Tibial nerve (tissue), 4 donors: ENCODE measurements around the gene GOLT1A. TPM values are rescaled to one million over a fixed set of nuclear protein-coding genes. Genes with fewer than 3 reads are reported as not detected.

Experiments used
- DNase-seq, 2 donors: peaks; one replicate each; pipeline ENCODE4 v3.0.0-alpha.2; 2019; ENCODE audit warnings: low spot score in 2 of 2
- H3K27ac ChIP-seq, 4 donors: fragments of 200-600 bp; sonication (generic) in 3 of 4; one replicate each; pipeline ENCODE4 v1.5.1; 2017 to 2019; ENCODE audit warnings: mild to moderate bottlenecking in 1 of 4
- H3K27me3 ChIP-seq, 2 donors: fragments of 200-600 bp; sonication (generic) in 1 of 2; one replicate each; pipeline versions ENCODE4 v1.5.1 to v1.6.0; 2017 to 2019
- H3K36me3 ChIP-seq, 3 donors: fragments of 200-600 bp; sonication (generic); one replicate each; pipeline ENCODE4 v1.5.1; 2018 to 2019
- H3K4me1 ChIP-seq, 4 donors: fragments of 200-600 bp; sonication (generic) in 3 of 4; one replicate each; pipeline ENCODE4 v1.5.1; 2017 to 2019
- H3K4me3 ChIP-seq, 4 donors: fragments of 200-600 bp; sonication (generic) in 3 of 4; one replicate each; pipeline ENCODE4 v1.5.1; 2017 to 2019; ENCODE audit warnings: mild to moderate bottlenecking in 1 of 4, moderate library complexity in 1 of 4
- H3K9me3 ChIP-seq, 4 donors: fragments of 200-600 bp; sonication (generic) in 3 of 4; one replicate each; pipeline ENCODE4 v1.5.1; 2017 to 2019
- CTCF ChIP-seq, 5 experiments: fragments of 200-600 bp in 3 of 5; fragments of 450-650 bp in 2 of 5; sonication (generic) in 3 of 5; IDR thresholded peaks; one replicate each; pipeline ENCODE4 v1.5.1; 2016 to 2019; ENCODE audit warnings: antibody characterized with exemption in 5 of 5, mild to moderate bottlenecking in 3 of 5, moderate library complexity in 2 of 5
- EP300 ChIP-seq, 2 donors: sonication (generic); formaldehyde crosslinking; IDR thresholded peaks; one replicate each; pipeline ENCODE4 v1.6.1; 2017; ENCODE audit warnings: antibody characterized with exemption in 2 of 2, mild to moderate bottlenecking in 1 of 2
- POLR2A ChIP-seq, 2 donors: fragments of 450-650 bp; IDR thresholded peaks; one replicate each; pipeline ENCODE4 v1.6.1; 2017; ENCODE audit warnings: antibody characterized with exemption in 2 of 2, mild to moderate bottlenecking in 2 of 2, moderate library complexity in 2 of 2
- WGBS, 2 donors: methylation state at CpG; one replicate each; pipeline ENCODE4 v1.1.5; 2018; 5-methylcytosine and 5-hydroxymethylcytosine counted together
- total RNA-seq, 4 donors: library from RNA; depleted of rRNA; stranded (reverse); fragments of >200 nt; gene quantifications; one replicate each; pipeline ENCODE4 v1.1.0, GENCODE V29; 2016

Gene GOLT1A
- total RNA-seq, 4 donors from 2014 or later = not detected

GRCh38 chr1:204174958-204175357 is 38.8 kb downstream of the GOLT1A start:
- H3K27me3 ChIP-seq = peaks cover 0 to 30% of the 10 kb centered on the region in 2 donors
- no peak overlapping the region for H3K4me3 ChIP-seq
- no peaks in the 10 kb centered on the region for H3K4me1 ChIP-seq
- TF ChIP-seq EP300 (IDR thresholded peaks at IDR 0.05) = no peak
- TF ChIP-seq POLR2A (IDR thresholded peaks at IDR 0.05) = no peak
- TF ChIP-seq CTCF (IDR thresholded peaks at IDR 0.05) = no peak
- H3K36me3 ChIP-seq = no peaks in the 10 kb centered on the region
- H3K27ac ChIP-seq = no peak overlapping the region
- H3K9me3 ChIP-seq = peaks cover 0 to 10% (median 2%) of the 10 kb centered on the region in 4 donors
- DNase-seq = no peak
- 67 to 77% methylated on average over 3 of the region's 3 CpGs for WGBS, 2 donors

GRCh38 chr1:204172404-204173029 is 41.3 kb downstream of the GOLT1A start:
- H3K27me3 ChIP-seq = peaks cover 0 to 14% of the 10 kb centered on the region in 2 donors
- 86 to 95% methylated on average over 2 of the region's 2 CpGs for WGBS, 2 donors
- H3K9me3 ChIP-seq = peaks cover 0 to 25% (median 6%) of the 10 kb centered on the region in 4 donors
- no peak for TF ChIP-seq POLR2A (IDR thresholded peaks at IDR 0.05)
- TF ChIP-seq EP300 (IDR thresholded peaks at IDR 0.05) = no peak
- no peak for TF ChIP-seq CTCF (IDR thresholded peaks at IDR 0.05)
- H3K27ac ChIP-seq = no peak overlapping the region
- no peak overlapping the region for H3K4me3 ChIP-seq
- DNase-seq = no peak
- no peaks in the 10 kb centered on the region for H3K36me3 ChIP-seq
- H3K4me1 ChIP-seq = no peaks in the 10 kb centered on the region

- Histone ChIP-seq H3K4me1 (no peaks in the 10 kb centered on the region), H3K36me3 (no peaks in the 10 kb centered on the region)
- WGBS, 2 donors = 51 to 59% methylated on average over 4 of the region's 4 CpGs
Measured at GRCh38 chr1:204171751-204172178, 42.0 kb downstream of the GOLT1A start.

GRCh38 chr1:204170494-204171155 is 43.2 kb downstream of the GOLT1A start:
- Histone ChIP-seq H3K4me3 (no peak overlapping the region), H3K27me3 (peaks cover 0 to 15% of the 10 kb centered on the region in 2 donors), H3K27ac (no peak overlapping the region), H3K4me1 (no peaks in the 10 kb centered on the region), H3K36me3 (no peaks in the 10 kb centered on the region), H3K9me3 (peaks cover 0 to 25% (median 6%) of the 10 kb centered on the region in 4 donors)
- DNase-seq = no peak
- TF ChIP-seq EP300 (IDR thresholded peaks at IDR 0.05) (no peak), CTCF (IDR thresholded peaks at IDR 0.05) (no peak), POLR2A (IDR thresholded peaks at IDR 0.05) (no peak)
- 93% methylated on average over 3 of the region's 3 CpGs for WGBS, 2 donors

More at GRCh38 chr1:204171751-204172178, 42.0 kb downstream of the GOLT1A start:
- no peak overlapping the region for H3K27ac ChIP-seq
- TF ChIP-seq EP300 (IDR thresholded peaks at IDR 0.05) (no peak), CTCF (IDR thresholded peaks at IDR 0.05) (no peak), POLR2A (IDR thresholded peaks at IDR 0.05) (no peak)
- H3K4me3 ChIP-seq = no peak overlapping the region
- no peak for DNase-seq
- H3K27me3 ChIP-seq = peaks cover 0 to 13% of the 10 kb centered on the region in 2 donors
- peaks cover 0 to 25% (median 6%) of the 10 kb centered on the region in 4 donors for H3K9me3 ChIP-seq

- WGBS, 2 donors = 75 to 86% methylated on average over 4 of the region's 4 CpGs
- TF ChIP-seq EP300 (IDR thresholded peaks at IDR 0.05) = no peak
- no peak for TF ChIP-seq CTCF (IDR thresholded peaks at IDR 0.05)
- no peak for TF ChIP-seq POLR2A (IDR thresholded peaks at IDR 0.05)
- DNase-seq = no peak
- Histone ChIP-seq H3K36me3 (no peaks in the 10 kb centered on the region), H3K27ac (no peak overlapping the region), H3K4me1 (no peaks in the 10 kb centered on the region), H3K9me3 (peaks cover 0 to 25% (median 6%) of the 10 kb centered on the region in 4 donors), H3K4me3 (no peak overlapping the region), H3K27me3 (peaks cover 0 to 7% of the 10 kb centered on the region in 2 donors)
Measured at GRCh38 chr1:204169858-204170257, 43.9 kb downstream of the GOLT1A start.
